Central memory CD4-positive, alpha-beta T cell (primary cell): ENCODE data around the gene DHX34.
A peak's percentile ranks its signal among the peaks of the same experiment; 100 is the strongest.
"Not testable (repeated sequence)": the region's sequence is repeated elsewhere in the genome, so short reads cannot be mapped to it uniquely, and the experiment has no call there.

Experiments
- DNase-seq: peaks from one replicate; pipeline ENCODE4 v3.0.0; 2022

DHX34 gene

DNA sequence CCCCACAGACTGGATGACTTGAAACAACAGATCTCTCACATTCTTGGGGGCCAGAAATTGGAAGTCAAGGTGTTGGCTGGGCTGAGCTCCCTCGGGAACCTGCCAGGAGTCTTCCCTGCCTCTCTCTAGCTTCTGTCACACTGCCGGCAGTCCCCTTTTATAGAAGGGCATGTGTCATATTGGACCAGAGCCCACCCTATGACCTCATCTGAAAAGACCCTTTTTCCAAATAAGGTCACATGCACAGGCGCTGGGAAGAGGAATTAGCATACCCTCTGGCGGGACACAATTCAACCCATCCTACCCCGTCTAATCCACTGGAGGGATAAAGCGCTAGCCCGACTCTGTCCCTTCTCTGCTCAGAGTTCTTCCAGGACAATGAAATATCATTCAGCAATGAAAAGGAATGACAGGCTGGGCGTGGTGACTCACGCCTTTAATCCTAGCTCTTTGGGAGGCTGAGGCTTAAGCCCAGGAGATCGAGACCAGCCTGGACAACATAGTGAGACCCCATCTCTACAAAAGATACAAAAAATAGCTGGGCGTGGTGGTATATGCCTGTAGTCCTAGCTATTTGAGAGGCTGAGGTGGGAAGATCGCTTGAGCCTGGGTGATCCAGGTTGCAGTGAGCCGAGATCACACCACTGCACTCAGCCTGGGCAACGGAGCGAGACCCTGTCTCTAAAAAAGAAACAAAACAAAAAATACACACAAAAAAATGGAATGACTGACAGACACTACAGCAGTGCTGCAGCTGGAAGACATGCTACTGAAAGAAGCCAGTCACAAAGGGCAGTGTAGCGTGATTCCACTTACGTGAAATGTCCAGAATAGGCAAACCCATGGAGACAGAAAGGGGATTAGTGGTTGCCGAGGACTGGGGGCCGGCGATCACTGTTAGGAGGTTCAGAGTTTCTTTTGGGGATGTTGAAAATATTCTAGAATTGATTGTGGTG lies 41.7 kb downstream of the DHX34 start:
- no peak for DNase-seq

- DNase-seq: peak; percentile 66
Measured at GRCh38 chr19:47391510-47392223, 42.6 kb downstream of the DHX34 start.

GRCh38 chr19:47398707-47399597 lies 49.8 kb downstream of the DHX34 start:
- no peak for DNase-seq

GRCh38 chr19:47402504-47402903 lies 53.4 kb downstream of the DHX34 start:
- DNase-seq: no peak

DNA sequence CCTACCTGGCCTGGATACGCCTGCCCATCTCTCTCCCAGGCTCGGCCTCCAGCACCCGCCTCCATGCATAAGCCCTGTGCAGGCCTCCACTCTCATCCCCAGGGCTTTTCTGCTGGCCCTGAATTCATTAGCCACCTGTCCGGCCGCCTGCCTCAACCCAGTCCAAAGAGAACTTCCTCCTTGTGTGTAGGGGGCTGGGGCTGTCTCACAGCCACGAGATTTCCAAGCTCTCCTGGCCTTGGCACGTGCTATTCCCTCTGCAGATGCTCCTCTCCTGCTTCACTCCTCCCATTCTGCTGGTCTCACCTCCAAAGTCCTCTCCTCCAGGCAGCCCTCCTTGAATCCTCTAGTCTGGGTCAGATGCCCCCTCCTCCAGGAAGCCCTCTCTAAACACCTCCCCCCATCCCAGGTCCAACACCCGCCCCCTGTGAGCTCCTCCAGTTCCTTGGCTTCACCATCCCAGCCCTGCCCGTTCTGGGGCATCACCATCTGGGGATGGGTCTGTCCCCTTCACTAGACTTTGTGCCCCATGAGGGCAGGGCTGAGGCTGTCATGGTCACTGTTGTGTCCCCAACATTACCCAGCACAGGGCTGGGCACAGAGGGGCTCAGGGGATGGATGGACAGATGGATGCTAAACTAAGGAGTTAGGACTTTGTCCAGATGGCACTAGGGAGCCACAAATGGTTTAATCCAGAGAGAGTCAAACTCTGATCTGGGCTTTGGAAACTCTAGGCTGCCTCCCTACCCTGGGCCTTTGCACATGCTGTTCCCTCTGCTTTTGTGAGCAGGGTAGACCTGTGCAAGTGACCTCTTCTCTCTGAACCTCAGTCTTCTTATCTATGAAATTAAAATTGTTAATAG lies 55.5 kb downstream of the DHX34 start:
- no peak for DNase-seq

GRCh38 chr19:47405197-47405550 lies 56.1 kb downstream of the DHX34 start:
- DNase-seq: no peak

- DNase-seq: no peak
Measured at GRCh38 chr19:47405854-47406417, 56.8 kb downstream of the DHX34 start.

DNA sequence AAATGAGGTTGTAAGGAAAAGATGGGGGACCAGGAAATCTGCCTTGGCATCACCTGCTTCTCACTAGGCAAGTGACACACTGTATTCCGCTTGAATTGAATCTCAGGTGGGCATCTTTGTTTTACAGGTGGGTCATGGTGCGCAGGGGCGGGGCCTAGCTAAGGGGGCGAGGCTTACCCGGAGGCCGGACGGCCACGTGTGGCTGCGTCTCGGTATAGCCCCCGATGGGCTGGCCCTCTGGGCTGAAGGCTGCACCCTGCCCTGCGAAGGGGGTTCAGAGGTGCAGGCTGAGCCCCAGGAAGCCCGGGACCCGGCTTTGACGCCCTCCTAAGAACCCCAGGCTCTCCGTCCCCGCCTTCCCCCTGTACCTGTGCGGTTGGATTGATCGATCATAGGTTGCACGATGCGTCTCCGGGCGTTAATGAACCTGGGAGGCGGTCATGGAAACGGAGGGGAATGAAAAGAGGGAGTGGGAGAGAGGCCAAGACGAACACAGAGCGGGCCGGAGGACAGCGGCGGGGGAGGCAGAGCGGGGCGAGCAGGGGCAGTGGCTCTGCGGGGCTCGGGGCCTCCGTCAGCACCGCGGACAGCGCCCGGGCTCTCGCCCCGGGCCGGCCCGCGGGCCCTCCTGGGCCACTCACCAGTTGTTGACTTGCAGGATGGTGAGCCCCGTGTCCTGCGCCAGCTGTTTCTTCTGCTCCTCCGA lies 57.7 kb downstream of the DHX34 start:
- DNase-seq: no peak

- DNase-seq: no peak
Measured at GRCh38 chr19:47407417-47407774, 58.3 kb downstream of the DHX34 start.

DNA sequence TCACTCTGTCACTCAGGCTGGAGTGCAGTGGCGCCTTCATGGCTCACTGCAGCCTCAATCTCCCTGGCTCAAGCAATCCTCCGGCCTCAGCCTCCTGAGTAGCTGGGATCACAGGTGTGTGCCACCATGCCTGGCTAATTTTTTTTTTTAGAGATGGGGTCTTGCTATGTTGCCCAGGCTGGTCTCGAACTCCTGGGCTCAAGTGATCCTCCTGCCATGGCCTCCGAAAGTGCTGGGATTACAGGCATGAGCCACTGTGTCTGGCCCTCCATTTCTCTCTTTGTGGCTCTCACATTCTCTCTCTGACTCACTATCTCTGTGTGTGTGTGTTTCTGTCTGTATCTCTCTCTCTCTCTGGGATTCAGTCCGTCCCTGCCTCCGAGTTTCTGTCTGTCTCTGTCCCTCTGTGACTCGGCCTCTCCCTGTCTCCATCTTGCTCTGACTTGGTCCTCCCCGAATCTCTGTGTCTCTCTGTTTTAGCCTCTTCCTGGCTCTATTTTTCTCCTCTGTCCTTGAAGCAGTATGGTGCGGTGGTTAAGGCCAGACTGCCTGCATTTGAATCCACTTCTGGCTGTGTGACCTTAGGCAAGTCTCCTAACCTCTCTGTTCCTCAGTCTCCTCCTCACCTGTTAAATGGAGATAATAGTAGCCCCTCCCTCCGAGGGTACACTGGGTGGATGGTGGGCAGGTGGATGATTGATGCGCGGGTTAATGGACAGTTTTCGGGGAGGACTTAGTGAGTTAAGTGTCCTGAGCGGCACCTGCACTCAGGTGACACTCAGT lies 59.2 kb downstream of the DHX34 start:
- DNase-seq: no peak

DNA sequence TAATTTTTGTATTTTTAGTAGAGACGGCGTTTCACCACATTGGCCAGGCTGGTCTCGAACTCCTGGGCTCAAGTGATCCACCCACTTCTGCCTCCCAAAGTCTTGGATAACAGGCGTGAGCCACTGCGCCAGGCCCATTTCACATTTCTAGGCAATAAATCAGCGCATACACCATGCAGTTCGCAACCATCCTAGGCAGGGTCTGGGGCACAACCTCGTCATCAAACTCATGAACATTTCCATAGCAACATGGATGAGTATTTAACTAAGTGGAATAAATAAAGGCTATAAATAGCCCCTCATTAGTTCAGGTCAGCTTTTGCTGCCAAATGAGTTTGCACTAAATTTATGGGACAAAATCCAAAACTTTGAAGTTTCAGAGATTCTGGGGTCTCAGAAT lies 62.0 kb downstream of the DHX34 start:
- DNase-seq: no peak

DNA sequence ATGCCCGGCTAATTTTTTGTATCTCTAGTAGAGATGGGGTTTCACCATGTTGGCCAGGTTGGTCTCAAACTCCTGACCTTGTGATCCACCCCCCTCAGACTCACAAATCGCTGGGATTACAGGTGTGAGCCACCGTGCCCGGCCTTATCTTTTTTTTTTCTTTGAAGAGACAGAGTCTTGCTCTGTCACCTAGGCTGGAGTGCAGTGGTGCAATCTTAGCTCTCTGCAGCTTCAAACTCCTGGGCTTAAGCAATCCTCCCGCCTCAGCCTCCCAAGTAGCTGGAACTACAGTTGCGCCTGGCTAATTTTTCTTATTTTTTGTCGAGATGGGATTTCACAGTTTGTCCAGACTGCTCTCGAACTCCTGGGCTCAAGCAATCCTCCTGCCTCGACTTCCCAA lies 62.6 kb downstream of the DHX34 start:
- not testable (repeated sequence) for DNase-seq

GRCh38 chr19:47413941-47414340 lies 64.8 kb downstream of the DHX34 start:
- DNase-seq: no peak

DNA sequence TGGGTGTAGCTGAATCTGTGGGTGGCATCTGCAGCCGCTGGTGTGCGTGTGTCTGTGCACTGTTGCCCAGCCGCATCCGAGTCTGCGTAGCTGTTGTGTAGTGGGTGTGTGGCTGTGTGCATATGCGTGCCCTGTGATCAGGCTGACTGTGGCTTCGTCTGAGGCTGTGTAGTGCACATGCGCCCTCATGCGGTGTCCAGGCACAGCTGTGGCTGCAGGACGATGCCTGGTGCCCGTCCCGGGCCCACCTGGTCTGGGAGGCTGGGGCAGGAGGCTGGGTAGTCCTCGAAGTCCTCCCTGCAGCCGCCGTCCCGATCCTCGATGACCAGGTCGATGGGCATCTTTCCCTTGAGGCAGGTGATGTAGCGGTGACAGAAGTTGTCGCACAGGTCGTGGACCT lies 65.4 kb downstream of the DHX34 start:
- no peak for DNase-seq

DNA sequence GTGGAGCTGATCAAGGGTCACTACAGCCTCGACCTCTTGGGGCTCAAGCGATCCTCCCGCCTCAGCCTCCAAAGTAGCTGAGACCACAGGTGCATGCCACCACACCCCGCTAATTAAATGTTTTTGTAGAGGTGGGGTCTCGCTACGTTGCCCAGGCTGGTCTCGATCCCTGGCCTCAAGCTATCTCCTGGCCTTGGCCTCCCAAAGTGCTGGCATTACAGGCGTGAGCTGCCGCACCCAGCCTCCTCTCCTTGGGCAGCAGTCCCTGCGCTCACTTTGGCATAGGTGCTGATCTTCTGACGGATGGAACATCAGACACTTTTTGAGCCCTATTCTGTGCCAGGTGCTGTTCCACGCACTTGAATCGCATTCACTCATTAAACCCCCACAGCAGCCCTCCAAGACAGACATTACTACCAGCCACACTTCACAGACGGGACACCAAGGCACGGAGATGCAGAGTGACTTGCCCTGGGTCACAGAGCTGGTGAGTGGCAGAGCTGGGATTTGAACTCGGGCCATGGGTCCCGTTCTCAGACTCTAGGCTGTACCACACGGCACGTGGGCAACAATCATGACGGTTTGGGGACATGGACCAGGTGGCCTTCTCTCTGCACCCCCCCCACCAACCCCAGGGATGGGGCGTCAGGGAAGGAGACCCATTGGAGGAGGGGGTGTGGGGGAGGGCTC lies 67.0 kb downstream of the DHX34 start:
- no peak for DNase-seq

DNA sequence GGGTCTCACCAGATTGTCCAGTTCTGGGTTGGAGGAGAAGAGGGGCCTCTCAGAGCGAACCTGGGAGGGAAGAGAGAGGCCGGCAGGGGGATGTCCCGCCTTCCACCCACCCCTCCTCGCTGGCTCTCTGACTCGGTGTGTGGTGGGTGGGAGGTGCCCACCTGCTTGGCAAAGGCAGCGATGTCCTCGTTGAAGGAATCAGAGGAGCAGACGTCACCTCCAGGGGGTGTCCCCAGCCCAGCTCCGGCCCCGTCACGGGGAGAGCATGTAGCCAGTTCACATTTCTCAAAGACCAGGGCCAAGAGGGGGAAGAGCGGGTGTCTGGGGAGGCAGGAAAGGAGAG lies 67.5 kb downstream of the DHX34 start:
- DNase-seq: no peak

GRCh38 chr19:47417107-47417745 lies 68.1 kb downstream of the DHX34 start:
- no peak for DNase-seq

GRCh38 chr19:47417746-47418691 lies 68.9 kb downstream of the DHX34 start:
- no peak for DNase-seq
